Right renal pelvis (tissue), 4 donors: ENCODE data around the gene SMTNL1. TPM values are rescaled to one million over a fixed set of nuclear protein-coding genes. Genes with fewer than 3 reads are reported as not detected.
A peak's percentile ranks its signal among the peaks of the same experiment; 100 is the strongest.

Source experiments
- DNase-seq, 4 donors: peaks; one replicate each; pipeline ENCODE4 v3.0.0-alpha.2; 2013; ENCODE audit warnings: low read depth in 4 of 4, low spot score in 3 of 4, missing footprints in 1 of 4
- polyA plus RNA-seq, 4 donors: library from polyadenylated mRNA; unstranded; fragments of 120-200 nt; gene quantifications; one replicate each; pipeline ENCODE4 v1.2.1, GENCODE V29; 2013; ENCODE audit not compliant: insufficient read length in 4 of 4

The SMTNL1 gene
- polyA plus RNA-seq, 4 donors: 0.10 to 0.45 (median 0.23) TPM

GRCh38 chr11:57585301-57585700, 47.9 kb downstream of the SMTNL1 start:
- DNase-seq: no peak

GRCh38 chr11:57586711-57587245, 49.4 kb downstream of the SMTNL1 start:
- DNase-seq: no peak

- no peak for DNase-seq
Observed at GRCh38 chr11:57588046-57588710, 50.8 kb downstream of the SMTNL1 start.

GRCh38 chr11:57596266-57596885, 59.0 kb downstream of the SMTNL1 start:
- DNase-seq: no peak

- DNase-seq: peak; percentile 22 to 56 (median 34)
Observed at GRCh38 chr11:57597461-57597915, 60.1 kb downstream of the SMTNL1 start, which contains the start of gene SERPING1. TSS of gene SERPING1 (plus strand) at chr11:57597685. CDS start at chr11:57598271, 586 bp downstream.

- peak; percentile 49 to 73 (median 70) for DNase-seq
Observed at GRCh38 chr11:57597916-57598830, 60.8 kb downstream of the SMTNL1 start.

GRCh38 chr11:57598831-57599155, 61.4 kb downstream of the SMTNL1 start:
- no peak for DNase-seq

- no peak for DNase-seq
Observed at GRCh38 chr11:57599381-57599780, 62.0 kb downstream of the SMTNL1 start.

Other genes starting within 250 kb of the SMTNL1 start
- 10 to 100 TPM; 63.9 to 69.6 (median 64.7) TPM for gene TNKS1BP1, start 212.6 kb upstream of the SMTNL1 start, polyA plus RNA-seq
- gene SSRP1, start 201.7 kb upstream of the SMTNL1 start, polyA plus RNA-seq: 100 to 1,000 TPM; 166 to 176 (median 173) TPM
- gene P2RX3, start 199.2 kb upstream of the SMTNL1 start, polyA plus RNA-seq: 1 to 10 TPM in 1 of 4 donors, under 1 TPM in 3; 0.42 to 1.5 (median 0.64) TPM
- gene PRG3, start 156.4 kb upstream of the SMTNL1 start, polyA plus RNA-seq: under 1 TPM in 3 of 4 donors, not detected in 1; 0.22 to 0.94 (median 0.66) TPM
- 1 to 10 TPM in 2 of 4 donors, under 1 TPM in 2; 0.62 to 2.4 (median 1.3) TPM for gene PRG2, start 146.9 kb upstream of the SMTNL1 start, polyA plus RNA-seq
- gene SLC43A3, start 110.5 kb upstream of the SMTNL1 start, polyA plus RNA-seq: 10 to 100 TPM; 21.9 to 26.1 (median 22.5) TPM
- 1 to 10 TPM; 2.8 to 4.3 (median 3.2) TPM for gene RTN4RL2, start 77.1 kb upstream of the SMTNL1 start, polyA plus RNA-seq
- gene SLC43A1, start 21.9 kb upstream of the SMTNL1 start, polyA plus RNA-seq: 1 to 10 TPM; 5.4 to 6.6 (median 5.9) TPM
- gene TIMM10, start 6.8 kb upstream of the SMTNL1 start, polyA plus RNA-seq: 10 to 100 TPM; 43.8 to 56.6 (median 49.4) TPM
- 10 to 100 TPM; 38.4 to 41.1 (median 39.5) TPM for gene UBE2L6, start 30.1 kb downstream of the SMTNL1 start, polyA plus RNA-seq
- 100 to 1,000 TPM; 157 to 178 (median 171) TPM for gene SERPING1, start 60.1 kb downstream of the SMTNL1 start, polyA plus RNA-seq
- gene YPEL4, start 112.3 kb downstream of the SMTNL1 start, polyA plus RNA-seq: 1 to 10 TPM; 1.5 to 2.5 (median 1.8) TPM
- gene CLP1, start 120.2 kb downstream of the SMTNL1 start, polyA plus RNA-seq: 10 to 100 TPM; 14.6 to 17.1 (median 15.1) TPM
- gene ZDHHC5, start 130.5 kb downstream of the SMTNL1 start, polyA plus RNA-seq: 10 to 100 TPM; 54.9 to 58.4 (median 55.8) TPM
- 10 to 100 TPM; 19.9 to 20.3 (median 20.0) TPM for gene MED19, start 174.6 kb downstream of the SMTNL1 start, polyA plus RNA-seq
- 100 to 1,000 TPM; 108 to 130 (median 128) TPM for gene TMX2, start 175.0 kb downstream of the SMTNL1 start, polyA plus RNA-seq
- 100 to 1,000 TPM; 101 to 145 (median 118) TPM for gene SELENOH, start 203.9 kb downstream of the SMTNL1 start, polyA plus RNA-seq
- under 1 TPM; 0.08 to 0.22 (median 0.16) TPM for gene BTBD18, start 214.2 kb downstream of the SMTNL1 start, polyA plus RNA-seq
- 100 to 1,000 TPM; 201 to 226 (median 215) TPM for gene CTNND1, start 224.2 kb downstream of the SMTNL1 start, polyA plus RNA-seq